Measurements from ENCODE around the gene SV2B.

GRCh38 chr15:91118817-91119590 is 18.9 kb downstream of the SV2B start:
- TF ChIP-seq JUNB (IDR thresholded peaks at IDR 0.05) (no peak), CTCF (IDR thresholded peaks at IDR 0.05) (no peak), EP300 (IDR thresholded peaks at IDR 0.05) (no peak), USF2 (IDR thresholded peaks at IDR 0.05) (no peak)
